Testis (tissue), 3 donors: ENCODE results near the gene CIART. TPM values are rescaled to one million over a fixed set of nuclear protein-coding genes. Genes with fewer than 3 reads are reported as not detected.
A peak's percentile ranks its signal among the peaks of the same experiment; 100 is the strongest.

Experiments
- DNase-seq: peaks from one replicate; pipeline ENCODE4 v3.0.0-alpha.2; 2019
- H3K27ac ChIP-seq, 2 donors: fragments of 200-600 bp; sonication (generic); one replicate each; pipeline ENCODE4 v1.5.1; 2019
- H3K27me3 ChIP-seq: fragments of 200-600 bp; sonication (generic); one replicate; pipeline ENCODE4 v1.5.1; 2019
- H3K36me3 ChIP-seq: fragments of 200-600 bp; sonication (generic); one replicate; pipeline ENCODE4 v1.5.1; 2017; ENCODE audit warnings: low read depth; ENCODE audit errors: missing control alignments
- H3K4me1 ChIP-seq: fragments of 200-600 bp; sonication (generic); one replicate; pipeline ENCODE4 v1.5.1; 2019
- H3K4me3 ChIP-seq, 2 donors: fragments of 200-600 bp; sonication (generic); one replicate each; pipeline ENCODE4 v1.5.1; 2017 to 2019
- H3K9me3 ChIP-seq: fragments of 200-600 bp; sonication (generic); one replicate; pipeline ENCODE4 v1.5.1; 2017
- POLR2A ChIP-seq: fragments of 450-650 bp; IDR thresholded peaks from one replicate; pipeline ENCODE4 v1.6.1; 2017; ENCODE audit warnings: antibody characterized with exemption, mild to moderate bottlenecking, moderate library complexity
- WGBS, 2 donors: methylation state at CpG; one replicate each; pipeline ENCODE4 v1.1.5; 2018; 5-methylcytosine and 5-hydroxymethylcytosine counted together
- intact Hi-C: fragments of 100-400 bp; cut with DNase I; formaldehyde crosslinking; loops from one replicate; pipeline ENCODE4 v1.15.1; 2023; ENCODE audit warnings: low total_unique reads
- polyA plus RNA-seq: library from polyadenylated mRNA; stranded (reverse); fragments of 350-450 nt; fragmentation: Illumina TruSeq; extraction: RNeasy Lipid Tissue Mini Kit (QIAGEN cat#74804); gene quantifications from one replicate; pipeline ENCODE4 v1.2.3, GENCODE V29; 2014; ENCODE audit warnings: low read depth, low replicate concordance; ENCODE audit not compliant: insufficient read depth
- total RNA-seq, 2 donors: library from RNA; depleted of rRNA; stranded (reverse); fragments of >200 nt; gene quantifications; one replicate each; pipeline ENCODE4 v1.2.3, GENCODE V29; 2016
- TF ChIP-seq, protein P1 (sequence below), 3 experiments: fragments of 450-650 bp in 2 of 3; fragments of 200-600 bp in 1 of 3; sonication (generic) in 1 of 3; IDR thresholded peaks; one replicate each; pipeline ENCODE4 v1.5.1; 2016 to 2019; ENCODE audit warnings: antibody characterized with exemption in 3 of 3, mild to moderate bottlenecking in 2 of 3, moderate library complexity in 1 of 3

CIART gene
- total and polyA plus RNA-seq, 3 donors from 2014 or later = 10.3 to 11.8 (median 10.6) TPM

- peak; percentile 11 for DNase-seq
- H3K9me3 ChIP-seq = no peaks in the 10 kb centered on the region
- H3K27ac ChIP-seq = no peak overlapping the region
- H3K4me3 ChIP-seq = no peak overlapping the region
- no peaks in the 10 kb centered on the region for H3K36me3 ChIP-seq
- WGBS, 2 donors = 64 to 65% methylated on average over 21 of the region's 21 CpGs
- peaks cover 10% of the 10 kb centered on the region for H3K4me1 ChIP-seq
- intact Hi-C loops = no loop called here
- no peaks in the 10 kb centered on the region for H3K27me3 ChIP-seq
- TF ChIP-seq, protein P1, sequence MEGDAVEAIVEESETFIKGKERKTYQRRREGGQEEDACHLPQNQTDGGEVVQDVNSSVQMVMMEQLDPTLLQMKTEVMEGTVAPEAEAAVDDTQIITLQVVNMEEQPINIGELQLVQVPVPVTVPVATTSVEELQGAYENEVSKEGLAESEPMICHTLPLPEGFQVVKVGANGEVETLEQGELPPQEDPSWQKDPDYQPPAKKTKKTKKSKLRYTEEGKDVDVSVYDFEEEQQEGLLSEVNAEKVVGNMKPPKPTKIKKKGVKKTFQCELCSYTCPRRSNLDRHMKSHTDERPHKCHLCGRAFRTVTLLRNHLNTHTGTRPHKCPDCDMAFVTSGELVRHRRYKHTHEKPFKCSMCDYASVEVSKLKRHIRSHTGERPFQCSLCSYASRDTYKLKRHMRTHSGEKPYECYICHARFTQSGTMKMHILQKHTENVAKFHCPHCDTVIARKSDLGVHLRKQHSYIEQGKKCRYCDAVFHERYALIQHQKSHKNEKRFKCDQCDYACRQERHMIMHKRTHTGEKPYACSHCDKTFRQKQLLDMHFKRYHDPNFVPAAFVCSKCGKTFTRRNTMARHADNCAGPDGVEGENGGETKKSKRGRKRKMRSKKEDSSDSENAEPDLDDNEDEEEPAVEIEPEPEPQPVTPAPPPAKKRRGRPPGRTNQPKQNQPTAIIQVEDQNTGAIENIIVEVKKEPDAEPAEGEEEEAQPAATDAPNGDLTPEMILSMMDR (IDR thresholded peaks at IDR 0.05) = no peak
- no peak for TF ChIP-seq POLR2A
Measured at GRCh38 chr1:150237746-150238145, 44.6 kb upstream of the CIART start.

DNA sequence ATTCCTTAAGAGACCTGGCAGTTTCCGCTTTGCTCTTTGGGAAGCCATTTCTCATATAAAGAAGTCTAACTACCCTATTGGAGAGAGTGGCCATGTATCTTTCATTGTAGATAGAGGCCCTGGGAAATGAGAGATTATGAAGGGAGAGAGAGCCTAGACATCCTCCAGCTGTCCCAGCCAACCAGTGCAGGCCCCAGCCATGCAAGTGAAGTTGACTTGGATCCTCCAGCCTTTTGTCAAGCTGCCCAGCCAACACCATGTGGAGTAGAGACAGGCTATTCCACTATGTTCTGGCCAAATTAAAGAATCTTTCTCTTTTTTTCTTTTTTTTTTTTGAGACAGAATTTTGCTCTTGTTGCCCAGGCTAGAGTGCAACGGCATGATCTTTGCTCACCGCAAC lies 39.4 kb upstream of the CIART start:
- intact Hi-C loops = no loop called here
- TF ChIP-seq POLR2A = no peak
- TF ChIP-seq, protein P1 (IDR thresholded peaks at IDR 0.05) = no peak
- no peak overlapping the region for H3K27ac ChIP-seq
- WGBS, 2 donors = 76 to 83% methylated on average over 3 of the region's 3 CpGs
- H3K4me3 ChIP-seq = no peak overlapping the region
- H3K27me3 ChIP-seq = no peaks in the 10 kb centered on the region
- H3K36me3 ChIP-seq = no peaks in the 10 kb centered on the region
- no peaks in the 10 kb centered on the region for H3K4me1 ChIP-seq
- H3K9me3 ChIP-seq = no peaks in the 10 kb centered on the region
- no peak for DNase-seq

GRCh38 chr1:150249936-150250335 lies 32.4 kb upstream of the CIART start:
- intact Hi-C loops = no loop called here
- no peak for DNase-seq
- TF ChIP-seq, protein P1 (IDR thresholded peaks at IDR 0.05) = no peak
- no peak for TF ChIP-seq POLR2A

DNA sequence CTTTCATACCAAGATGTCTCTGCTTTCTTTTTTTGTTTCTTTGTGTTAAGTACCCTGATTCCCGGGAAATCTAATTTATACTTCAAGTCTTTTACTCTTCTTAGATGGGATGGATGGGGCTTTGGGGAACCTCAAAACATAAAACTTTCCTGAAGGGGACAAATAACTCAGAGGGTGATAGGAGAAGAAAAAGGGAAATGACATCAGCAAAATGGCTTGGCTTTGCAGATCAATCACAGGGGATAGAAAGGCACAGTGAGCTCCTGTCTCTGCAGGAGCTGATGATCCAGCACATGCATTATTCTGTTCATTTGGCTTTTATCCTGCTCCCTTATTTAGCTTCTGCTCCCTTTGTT lies 26.2 kb upstream of the CIART start:
- DNase-seq = no peak
- H3K9me3 ChIP-seq = no peaks in the 10 kb centered on the region
- WGBS, 2 donors = 10 to 18% methylated on average over 1 of the region's 1 CpG
- peak overlapping the region in 1 of 2 donors; percentile 46 for H3K27ac ChIP-seq
- no peaks in the 10 kb centered on the region for H3K27me3 ChIP-seq
- intact Hi-C loops = no loop called here
- no peaks in the 10 kb centered on the region for H3K36me3 ChIP-seq
- peaks cover 43% of the 10 kb centered on the region for H3K4me1 ChIP-seq
- TF ChIP-seq, protein P1 (IDR thresholded peaks at IDR 0.05) = no peak
- no peak for TF ChIP-seq POLR2A
- H3K4me3 ChIP-seq = no peak overlapping the region

More at GRCh38 chr1:150249936-150250335, 32.4 kb upstream of the CIART start:
- Histone ChIP-seq H3K27me3 (no peaks in the 10 kb centered on the region), H3K9me3 (no peaks in the 10 kb centered on the region), H3K27ac (no peak overlapping the region), H3K4me1 (no peaks in the 10 kb centered on the region), H3K36me3 (no peaks in the 10 kb centered on the region), H3K4me3 (no peak overlapping the region)
- WGBS, 2 donors = 81 to 93% methylated on average over 2 of the region's 2 CpGs

DNA sequence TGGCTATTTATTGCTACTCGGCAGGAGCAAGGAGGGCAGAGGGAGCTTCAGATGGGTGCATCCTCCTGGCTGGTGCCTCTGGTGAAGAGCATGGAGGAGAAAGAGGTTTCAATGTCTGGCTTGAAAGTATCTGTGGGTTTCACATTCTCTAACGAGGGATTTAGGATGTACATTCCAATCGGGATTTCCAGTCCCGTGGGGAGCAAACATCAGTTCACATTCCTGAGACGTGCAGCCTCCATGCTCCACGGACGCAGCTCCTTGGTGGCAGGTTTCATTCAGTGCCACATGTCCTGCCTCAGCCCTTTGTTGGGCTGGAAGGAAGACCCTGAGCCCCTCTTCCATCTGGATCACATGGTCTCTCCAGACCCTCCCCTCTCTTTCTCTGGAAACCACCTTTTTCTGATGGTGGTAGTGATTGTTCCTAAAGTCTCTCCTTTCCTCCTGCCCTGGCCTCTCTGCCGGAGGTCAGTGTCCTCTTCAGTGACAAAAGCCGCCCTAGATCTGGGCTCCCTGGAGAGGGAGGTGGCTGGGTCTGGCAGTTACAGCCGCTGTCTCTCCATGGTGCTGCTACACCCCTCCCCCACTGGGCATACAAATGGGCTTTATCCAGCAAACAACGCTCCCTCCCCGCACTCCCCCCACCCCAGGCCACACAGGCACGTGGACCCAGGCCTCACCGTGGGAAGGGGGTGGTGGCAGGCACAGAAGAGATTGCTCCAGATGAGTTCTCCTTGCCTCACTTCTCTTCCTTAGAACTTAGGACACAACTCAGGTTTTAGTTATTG lies 25.6 kb upstream of the CIART start:
- 40 to 46% methylated on average over 14 of the region's 14 CpGs for WGBS, 2 donors
- no peak for DNase-seq
- peak overlapping the region in 1 of 2 donors; percentile 46 for H3K27ac ChIP-seq
- no peaks in the 10 kb centered on the region for H3K36me3 ChIP-seq
- no peaks in the 10 kb centered on the region for H3K9me3 ChIP-seq
- H3K4me3 ChIP-seq = no peak overlapping the region
- H3K4me1 ChIP-seq = peaks cover 43% of the 10 kb centered on the region
- TF ChIP-seq, protein P1 (IDR thresholded peaks at IDR 0.05) = no peak
- TF ChIP-seq POLR2A = no peak
- H3K27me3 ChIP-seq = no peaks in the 10 kb centered on the region
- intact Hi-C loops = no loop called here
